Activated CD4-positive, alpha-beta T cell treated with anti-CD3 and anti-CD28 coated beads, Interleukin-2, Interleukin-6, amounts not matched to agents 100 ng/mL and 50 ng/mL, durations not matched to agents 16 hours and 8 hours (primary cell): Measurements from ENCODE around the gene ROR1.

ENCODE experiments used
- DNase-seq: peaks from one replicate; pipeline ENCODE4 v3.0.0-alpha.2; 2020

Gene ROR1

DNA sequence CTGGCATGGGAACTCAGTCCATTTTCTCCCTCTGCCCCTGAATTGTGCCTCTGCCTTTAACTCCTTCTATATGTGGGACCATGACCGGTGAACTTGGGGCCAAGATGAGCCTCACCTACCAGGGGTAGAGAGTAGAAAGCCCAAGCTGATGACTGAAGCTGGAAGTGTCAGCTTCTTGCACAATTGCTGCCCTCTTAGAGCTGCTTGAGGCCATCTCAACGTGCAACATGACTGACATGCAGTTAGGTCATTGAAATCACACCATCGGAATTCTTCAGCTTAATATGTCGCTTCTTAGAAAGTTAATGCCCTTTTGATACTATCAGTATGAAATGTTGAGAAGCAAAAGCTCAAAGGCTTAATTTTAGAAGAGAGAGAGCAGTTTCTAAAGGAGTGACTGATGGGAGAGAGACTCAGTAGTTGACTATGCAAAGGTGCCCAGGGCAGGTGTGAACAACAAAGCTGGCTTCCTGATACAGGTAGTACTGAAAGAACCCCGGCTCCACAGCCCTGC is 340.3 kb downstream of the ROR1 start:
- DNase-seq: no peak

DNA sequence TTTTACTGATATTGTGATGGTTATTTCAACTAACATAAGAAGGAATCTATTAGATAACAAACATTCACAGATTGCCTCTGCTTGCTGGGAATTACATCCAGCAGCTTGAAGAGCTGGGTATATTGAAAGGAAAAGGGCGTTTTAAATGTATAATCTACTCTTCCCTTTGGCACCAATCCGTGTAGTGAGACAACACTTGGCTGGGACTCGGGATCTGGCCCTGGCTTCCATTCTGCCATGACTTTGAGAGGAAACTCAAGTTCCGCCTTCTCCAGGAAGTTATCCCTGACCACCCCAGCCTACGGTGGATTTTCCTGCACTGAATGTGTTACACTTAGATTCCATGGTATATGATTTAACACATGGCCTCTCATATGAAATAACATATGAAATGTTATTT is 342.7 kb downstream of the ROR1 start:
- no peak for DNase-seq

DNA sequence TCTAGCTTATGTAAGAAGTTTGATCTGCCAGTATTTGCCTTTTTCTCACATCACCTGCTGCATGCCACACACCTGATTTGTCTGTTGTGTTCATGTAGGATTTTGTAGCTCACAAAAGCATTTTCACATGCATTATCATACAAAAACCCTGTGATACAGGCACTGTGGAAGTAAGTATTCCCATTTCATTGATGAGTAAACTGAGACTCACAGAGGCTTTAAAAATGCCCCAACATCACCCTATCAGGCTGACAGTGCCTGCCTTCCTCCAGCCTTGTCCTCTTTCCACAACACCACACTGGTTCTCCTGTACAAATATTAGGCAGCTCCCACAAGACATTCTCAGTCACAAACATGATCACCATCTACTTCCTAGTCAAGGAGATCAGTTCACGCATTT is 343.7 kb downstream of the ROR1 start:
- DNase-seq: no peak

DNA sequence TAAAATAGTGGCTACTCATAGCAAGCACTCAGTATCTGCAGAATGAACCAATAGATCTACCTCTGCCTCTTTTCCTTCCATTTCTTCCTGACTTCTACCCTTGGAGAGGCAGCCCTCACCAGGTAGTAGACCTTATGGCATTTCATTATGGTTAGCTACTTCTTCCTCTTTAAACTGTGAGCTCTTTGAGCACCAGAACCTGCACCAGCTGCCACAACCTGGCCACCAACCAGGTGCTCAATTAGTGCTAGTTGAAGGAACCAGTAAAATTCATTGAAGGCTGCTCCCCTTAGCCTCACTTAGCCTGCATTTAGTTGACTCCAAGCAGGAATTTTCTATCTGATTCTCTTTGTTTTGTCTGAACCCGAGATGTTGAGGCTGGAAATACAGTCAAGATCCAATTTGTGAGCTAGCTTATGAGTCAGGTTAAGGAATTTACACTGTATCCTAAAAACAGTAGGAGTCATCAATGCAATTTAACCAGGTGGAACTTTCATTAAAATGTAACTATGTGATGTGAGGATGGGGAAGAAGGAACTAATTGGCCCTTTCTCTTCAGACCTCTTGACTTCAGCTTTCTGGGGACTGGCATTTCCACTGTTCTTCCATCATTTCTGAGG is 348.1 kb downstream of the ROR1 start:
- DNase-seq: no peak

DNA sequence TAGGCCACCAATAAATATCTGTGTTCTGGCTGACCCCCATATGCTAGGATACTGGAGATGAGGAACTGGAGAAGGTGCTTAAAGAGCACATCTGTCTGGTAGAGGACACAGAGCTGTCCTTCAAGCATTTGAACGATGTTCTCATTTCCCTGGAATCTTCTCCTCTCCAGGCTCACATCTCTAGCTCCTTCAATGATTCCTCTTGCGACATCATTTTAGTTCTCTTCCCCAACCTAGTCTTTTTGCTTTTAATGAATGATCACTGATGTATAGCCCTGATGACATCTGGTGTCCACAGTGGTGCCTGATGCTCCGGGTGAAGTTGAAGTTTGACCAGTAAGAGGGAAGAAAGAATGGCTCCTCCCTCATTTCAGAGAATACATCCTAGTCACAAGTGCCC is 348.8 kb downstream of the ROR1 start:
- no peak for DNase-seq

DNA sequence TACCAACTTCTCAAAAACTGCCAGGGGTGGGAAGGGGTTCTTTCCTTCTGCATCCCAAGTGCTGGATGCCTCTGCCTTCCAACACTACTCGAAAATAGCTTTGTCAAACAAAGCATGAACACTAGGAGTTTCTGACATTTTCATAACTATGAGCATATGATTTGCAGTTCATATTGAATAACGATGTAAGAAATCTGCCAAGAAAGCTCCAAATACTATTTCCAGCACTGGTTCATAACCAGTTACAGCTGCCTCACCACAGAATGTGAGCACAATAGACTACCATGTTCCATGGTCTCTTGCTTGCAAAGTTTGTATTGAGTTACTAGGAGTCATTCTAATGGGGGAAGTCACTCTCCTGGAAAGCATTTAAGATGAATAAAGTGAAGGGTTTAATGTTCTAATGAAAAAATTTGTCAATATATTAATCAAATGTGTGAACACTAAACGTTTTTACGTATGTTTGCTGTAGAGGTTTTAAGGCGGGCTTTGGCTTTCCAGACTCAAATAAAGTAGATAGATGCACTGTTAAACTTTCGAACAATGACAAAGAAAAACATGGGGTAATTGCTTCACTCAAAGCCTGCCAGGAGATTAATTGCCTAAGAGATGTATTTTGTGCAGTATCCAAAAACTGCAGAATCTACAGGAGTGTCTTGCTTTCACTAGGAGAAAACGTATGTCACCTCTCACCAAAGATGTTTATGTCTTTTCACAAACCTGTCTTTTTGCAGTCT is 351.1 kb downstream of the ROR1 start:
- DNase-seq: no peak

DNA sequence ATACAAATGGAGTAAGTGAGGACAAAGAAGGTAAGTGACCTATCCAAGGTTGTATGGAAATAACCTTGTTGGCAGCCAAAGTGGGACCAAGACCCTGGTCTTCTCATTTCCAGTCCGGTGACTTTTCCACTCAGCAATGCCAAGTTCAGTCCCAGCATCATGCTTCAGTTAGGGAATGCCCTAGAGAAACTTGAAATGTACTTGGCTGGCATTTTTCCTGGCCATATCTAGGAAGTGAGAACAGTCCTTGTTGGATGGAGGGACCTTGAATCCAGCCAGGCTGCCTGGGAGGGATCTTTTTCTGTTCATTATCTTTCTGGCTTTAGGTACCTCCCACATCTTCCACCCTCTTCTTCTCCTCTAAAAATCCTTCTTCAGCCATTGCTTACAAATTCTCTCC is 352.8 kb downstream of the ROR1 start:
- no peak for DNase-seq

DNA sequence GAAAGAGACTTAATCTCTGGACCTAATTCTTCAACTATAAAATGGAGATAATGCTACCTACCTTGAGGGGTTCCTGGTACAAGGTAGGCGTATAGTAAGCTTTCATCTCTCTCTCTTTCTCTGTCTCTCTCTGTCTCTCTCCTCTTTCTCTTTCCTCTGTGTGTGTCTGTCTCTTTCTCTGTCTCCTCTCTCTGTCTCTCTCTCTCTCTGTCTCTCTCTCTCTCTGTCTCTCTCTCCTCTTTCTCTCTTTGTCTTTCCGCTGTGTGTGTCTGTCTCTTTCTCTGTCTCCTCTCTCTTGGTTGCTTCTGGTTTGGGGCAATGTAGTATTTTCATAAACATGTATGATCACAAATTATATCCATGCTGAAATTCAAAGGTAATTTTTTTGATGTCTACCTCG is 353.5 kb downstream of the ROR1 start:
- DNase-seq: no peak

DNA sequence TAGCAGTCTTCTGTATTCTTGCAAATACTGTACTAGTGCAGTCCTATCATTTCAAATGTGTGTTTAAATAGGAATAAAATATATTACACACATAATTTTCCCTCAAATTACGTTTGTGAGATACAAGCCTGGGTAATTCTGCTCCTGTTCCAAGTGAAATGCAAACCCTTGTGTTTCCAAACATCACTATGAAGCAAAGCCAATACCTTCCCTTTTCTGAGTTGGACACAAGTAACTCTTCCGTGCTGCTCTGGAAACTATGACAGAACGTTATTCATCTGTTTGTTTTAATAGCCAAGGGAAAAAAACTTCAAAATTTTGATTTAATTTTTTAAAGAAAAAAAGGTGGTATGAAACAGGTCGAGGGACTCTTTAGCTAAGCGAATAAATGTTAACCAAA is 355.9 kb downstream of the ROR1 start:
- DNase-seq: no peak

DNA sequence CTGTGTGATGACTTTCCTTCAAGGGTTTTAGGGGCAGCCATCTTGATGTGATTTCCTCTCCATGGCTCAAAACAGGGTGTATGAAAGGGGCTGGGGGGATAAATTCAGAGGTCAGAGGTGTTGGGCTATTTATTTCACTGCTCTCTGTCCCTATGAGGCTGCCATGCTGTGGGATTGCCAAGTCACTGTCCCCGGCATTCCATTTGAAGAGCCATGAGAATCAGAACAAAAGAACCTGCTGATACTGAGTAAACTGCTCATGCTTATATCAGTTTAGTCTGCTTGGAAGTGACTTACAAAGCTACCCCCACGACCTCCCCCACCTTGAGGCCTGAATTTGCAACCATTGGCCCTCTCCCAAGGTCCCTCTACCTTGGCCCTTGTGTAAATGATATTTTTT is 357.3 kb downstream of the ROR1 start:
- no peak for DNase-seq

DNA sequence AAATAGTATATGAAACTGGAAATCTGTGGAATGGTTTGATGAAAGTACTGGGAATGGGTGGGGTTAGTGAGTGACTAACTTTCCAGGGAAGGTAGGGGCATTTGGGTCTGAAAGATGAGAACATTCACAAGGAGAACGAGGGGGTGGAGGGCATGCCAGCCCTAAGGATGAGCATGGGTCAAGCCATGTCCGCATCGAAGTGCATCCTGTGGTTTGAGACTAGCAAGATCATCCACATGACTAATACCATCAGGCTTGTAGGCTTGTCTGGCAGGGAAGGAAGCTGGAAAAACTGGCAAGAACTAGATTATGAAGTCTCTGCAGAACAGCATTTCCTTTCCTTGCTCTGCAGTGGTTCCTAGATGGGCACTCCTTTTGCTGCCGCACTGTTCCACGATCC is 359.2 kb downstream of the ROR1 start:
- DNase-seq: no peak

DNA sequence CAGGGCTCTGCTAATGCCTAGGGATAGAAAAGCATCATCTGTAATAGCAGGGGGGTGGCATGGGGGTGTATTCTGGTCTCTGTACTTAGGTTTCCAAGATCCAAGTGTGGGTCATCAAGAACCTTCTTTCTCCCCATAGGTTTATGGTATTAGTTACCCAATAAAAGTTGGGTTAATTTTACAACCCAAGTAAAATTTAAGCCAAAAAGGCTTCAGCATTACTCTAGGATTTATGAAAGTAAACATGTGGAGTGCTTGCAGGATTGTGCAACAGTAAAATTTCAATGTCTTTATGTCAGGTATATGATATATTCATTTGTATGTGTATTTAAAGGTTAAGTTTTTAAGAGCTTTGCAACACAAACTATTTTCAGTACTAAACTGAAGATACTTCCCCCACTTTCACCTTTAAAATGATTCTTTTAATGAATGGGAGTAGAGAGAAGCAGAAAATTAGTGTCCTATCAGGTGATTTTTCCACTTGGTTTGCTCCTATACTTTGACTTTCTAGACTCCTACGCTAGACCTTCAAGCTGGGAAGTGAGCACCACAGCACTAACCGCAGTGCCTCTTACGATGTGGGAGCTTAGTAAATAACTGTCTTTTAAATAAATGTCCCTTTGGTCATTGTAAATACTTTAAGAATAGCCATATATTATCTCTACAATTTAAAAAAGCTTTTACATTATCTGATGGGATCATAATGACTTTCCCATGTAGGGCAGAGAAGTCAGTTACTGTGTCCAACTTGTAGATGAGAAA is 361.8 kb downstream of the ROR1 start:
- no peak for DNase-seq

DNA sequence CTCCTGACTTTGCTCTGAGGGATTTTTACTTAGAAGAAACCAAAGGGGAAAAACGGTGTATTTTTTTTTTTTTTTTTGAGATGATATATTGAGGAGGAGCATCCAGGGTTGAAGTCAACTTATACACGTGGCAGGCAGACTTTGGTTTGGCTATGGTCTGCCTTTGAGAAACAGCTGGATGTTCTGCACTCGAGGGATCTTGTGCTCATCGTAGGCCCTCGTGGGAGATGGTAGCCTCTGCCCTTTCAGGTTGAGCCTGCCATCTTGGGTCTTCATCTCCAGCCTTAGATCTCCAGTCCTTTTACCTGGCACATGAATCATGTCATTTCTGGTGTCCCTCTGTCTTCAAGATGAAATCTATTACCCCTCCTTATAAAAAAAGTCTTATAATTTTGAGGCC is 362.5 kb downstream of the ROR1 start:
- DNase-seq: no peak

DNA sequence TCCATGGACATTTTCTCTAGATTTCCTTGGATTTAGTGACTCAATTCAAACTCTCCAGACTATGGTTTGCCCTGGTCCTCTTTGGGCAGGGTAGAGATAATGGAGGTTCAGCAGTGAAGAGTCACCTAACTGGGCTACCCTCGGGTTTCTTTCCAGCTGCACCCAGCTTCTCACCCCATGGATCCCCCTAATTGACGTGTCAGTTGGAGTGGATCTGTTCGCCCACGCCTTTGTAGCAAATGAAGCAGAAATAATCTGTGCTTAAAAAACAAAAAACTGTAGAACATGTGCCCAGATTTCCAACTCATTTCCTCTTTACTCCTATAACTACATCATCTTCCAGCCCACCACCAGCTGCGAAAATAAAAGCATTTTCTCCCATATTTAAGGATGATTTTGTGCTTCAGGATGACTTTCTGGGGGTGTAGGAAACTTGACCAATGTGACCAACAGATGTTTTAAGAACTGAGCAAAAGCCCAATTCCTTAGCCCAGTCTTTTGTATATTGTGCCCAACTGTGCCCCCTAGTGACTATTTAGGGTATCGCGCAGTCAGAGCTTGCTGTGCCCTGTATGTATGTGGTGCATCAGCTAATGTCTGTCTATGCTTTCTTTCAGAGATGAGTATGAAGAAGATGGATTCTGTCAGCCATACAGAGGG is 363.1 kb downstream of the ROR1 start:
- peak; percentile 73 for DNase-seq

DNA sequence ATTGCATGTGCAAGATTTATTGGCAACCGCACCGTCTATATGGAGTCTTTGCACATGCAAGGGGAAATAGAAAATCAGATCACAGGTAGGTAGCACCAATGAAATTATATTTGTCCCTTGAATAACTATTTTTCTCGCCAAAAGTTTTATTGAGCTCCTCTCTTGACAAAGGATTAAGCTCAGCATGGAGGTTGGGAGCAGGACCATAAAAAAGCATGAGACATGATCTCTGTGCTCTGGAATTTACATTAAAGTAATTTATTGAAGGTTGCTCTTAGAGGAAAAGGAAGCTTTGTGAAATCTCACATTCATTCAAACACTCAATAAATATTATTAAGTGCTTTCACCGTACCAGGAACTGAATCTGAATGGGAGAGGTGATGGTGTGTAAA is 363.6 kb downstream of the ROR1 start:
- DNase-seq: no peak

DNA sequence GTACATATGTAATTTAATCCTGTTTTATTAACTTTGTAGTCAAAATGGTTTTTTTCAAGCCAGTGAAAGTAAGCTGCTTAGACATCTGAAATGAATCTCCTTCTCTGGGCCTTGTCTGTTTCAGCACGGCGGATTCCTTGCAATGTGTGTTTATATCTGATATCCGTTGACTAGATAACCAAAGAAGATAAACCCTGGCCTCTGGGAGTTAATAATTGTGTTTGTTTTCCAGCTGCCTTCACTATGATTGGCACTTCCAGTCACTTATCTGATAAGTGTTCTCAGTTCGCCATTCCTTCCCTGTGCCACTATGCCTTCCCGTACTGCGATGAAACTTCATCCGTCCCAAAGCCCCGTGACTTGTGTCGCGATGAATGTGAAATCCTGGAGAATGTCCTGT is 366.1 kb downstream of the ROR1 start:
- no peak for DNase-seq

DNA sequence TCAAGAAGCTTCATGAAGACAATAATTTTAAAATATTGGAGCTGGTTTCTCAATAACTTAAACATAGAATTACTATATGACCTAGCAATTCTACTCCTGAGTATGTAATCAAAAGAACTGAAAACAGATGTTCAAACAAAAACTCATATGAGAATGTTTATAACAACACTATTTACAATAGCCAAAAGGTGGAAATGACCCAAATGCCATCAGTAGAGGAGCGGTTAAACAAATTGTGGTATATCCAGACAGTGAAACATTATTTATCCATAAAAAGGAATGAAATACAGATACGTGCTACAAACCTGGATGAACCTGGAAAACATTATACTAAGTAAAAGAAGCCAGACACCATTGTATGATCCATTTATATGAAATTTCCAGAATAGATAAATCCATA is 366.8 kb downstream of the ROR1 start:
- DNase-seq: no peak

DNA sequence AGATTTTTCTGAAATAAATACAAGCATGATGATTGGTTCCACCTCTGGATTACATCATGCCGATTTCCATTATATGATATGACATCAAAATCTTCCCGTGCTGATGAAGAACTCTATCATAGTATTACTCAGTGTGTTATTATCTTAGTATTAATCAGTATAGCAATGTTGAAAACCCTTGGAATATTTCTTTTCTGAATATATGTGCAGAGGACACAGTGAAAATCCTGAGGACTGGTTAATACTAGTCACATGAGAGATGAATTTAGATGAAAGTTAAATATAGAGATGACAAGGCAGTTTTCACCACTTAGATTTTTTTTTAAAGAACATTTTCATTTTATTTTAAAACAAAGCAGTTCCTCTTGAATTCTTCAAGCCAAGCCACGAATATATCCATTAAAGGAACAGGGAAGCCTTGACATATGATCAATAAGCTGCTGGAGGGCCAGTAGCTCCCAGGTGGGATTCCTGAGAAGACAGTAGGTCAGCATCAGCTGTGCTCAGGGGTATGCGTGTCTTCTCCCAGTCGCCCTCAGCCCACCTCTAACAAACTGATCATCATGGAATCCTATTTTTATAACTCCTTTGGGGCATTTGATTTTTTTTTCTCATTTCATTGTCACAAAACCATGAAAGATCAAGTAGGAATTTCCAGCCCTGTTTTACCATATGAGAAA is 373.4 kb downstream of the ROR1 start:
- no peak for DNase-seq

DNA sequence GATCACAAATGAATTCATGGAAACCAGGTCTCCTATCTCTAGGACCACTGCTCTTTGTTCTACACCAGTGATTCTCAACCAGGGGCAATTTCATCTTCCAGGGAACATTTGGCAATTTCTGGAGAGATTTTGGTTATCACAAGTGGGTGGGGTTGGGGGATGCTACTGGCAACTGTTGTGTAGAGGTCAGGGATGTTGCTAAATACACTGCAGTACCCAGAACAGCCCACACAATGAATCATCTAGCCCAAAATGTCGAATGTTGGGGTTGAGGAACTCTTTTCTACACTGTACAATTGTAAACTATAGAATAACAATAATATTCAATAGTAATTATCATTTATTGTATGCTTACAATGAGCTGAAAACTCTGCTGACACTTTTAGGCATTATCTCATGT is 373.9 kb downstream of the ROR1 start:
- DNase-seq: no peak

DNA sequence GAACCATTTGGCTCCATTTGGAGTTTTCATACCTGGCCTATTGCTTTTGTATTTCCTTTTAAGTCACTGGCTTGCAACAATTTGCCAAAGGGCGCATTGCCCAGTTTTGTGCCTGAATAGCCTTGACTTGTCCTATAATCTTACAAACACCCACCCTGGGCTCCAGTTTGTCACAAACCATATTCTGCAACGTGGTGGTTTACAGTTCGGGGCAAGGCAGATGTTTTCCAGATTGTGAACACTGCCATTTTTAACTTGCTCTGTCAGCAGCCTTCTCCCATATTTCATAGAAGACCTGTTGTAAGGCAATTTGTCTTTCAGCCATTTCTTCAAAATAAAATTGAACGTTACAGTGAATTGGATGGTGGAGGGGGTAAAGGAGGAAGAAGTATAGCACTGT is 376.4 kb downstream of the ROR1 start:
- no peak for DNase-seq

DNA sequence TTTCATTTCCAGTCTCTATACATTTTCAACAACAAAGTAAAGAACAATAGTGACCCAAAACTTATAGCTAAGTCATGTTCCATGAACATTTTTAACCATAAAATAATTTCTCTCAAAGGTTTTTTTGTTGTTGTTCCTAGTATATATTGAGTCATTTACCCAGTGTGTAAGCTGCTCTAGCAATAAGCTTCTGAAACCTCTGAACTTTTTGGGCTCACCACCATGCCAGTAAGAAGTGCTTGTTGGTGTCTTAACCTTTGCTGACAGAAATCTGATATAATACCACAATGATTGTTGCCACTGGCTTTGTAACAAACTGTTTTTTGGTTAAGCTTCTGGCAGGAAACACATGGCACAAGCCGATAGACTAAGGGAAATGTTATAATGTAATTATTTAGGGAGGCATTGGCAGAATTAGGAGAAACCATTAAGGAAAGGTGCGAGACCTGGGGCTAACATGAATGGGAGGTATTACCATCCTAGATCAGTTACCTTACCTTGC is 377.0 kb downstream of the ROR1 start:
- DNase-seq: no peak

DNA sequence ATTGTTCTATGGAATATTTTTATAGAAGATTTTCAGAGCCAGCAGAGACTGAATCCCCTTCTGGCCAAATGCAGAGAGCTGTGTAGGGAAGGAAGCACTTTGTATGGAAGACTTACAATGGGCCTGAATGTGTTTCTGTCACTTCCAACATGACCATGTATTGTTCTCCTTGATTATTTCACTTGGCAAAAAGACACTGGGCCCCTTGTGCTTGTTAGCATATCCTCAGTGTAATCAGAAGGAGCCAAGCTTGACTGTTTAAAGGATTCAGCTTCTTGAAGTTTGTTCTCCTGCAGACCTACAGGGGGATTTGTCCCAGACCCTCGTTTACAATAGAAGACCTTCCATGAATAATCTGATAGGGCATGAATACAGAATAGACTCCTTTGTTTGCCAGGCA is 381.5 kb downstream of the ROR1 start:
- no peak for DNase-seq
